HFFc6 (cell line): ENCODE data around the gene CNFN. TPM values are rescaled to one million over a fixed set of nuclear protein-coding genes. Genes with fewer than 3 reads are reported as not detected.

Experiments used
- DNase-seq: peaks from one replicate; pipeline ENCODE4 v3.0.0-alpha.2; 2018
- H3K27ac Mint-ChIP-seq: 2 replicates; pipeline ENCODE4 v1.8.0; 2020; ENCODE audit warnings: mild to moderate bottlenecking, mixed read lengths
- H3K27me3 Mint-ChIP-seq: 2 replicates; pipeline ENCODE4 v1.8.0; 2021; ENCODE audit warnings: mild to moderate bottlenecking, moderate library complexity, mixed read lengths; ENCODE audit not compliant: insufficient read depth
- H3K36me3 Mint-ChIP-seq: 2 replicates; pipeline ENCODE4 v1.8.0; 2021; ENCODE audit warnings: low read depth, mixed read lengths
- H3K4me1 Mint-ChIP-seq: 2 replicates; pipeline ENCODE4 v1.8.0; 2020; ENCODE audit warnings: low read depth, mixed read lengths
- H3K4me3 Mint-ChIP-seq: 2 replicates; pipeline ENCODE4 v1.8.0; 2020; ENCODE audit warnings: mild to moderate bottlenecking, moderate library complexity, mixed read lengths
- H3K9me3 Mint-ChIP-seq: 2 replicates; pipeline ENCODE4 v1.8.0; 2020; ENCODE audit warnings: mild to moderate bottlenecking, mixed read lengths
- CTCF ChIP-seq: fragments of 200-600 bp; sonication (generic); IDR thresholded peaks from 2 replicates; pipeline ENCODE4 v1.5.0; 2021; ENCODE audit warnings: antibody characterized with exemption, mild to moderate bottlenecking
- total RNA-seq, 6 experiments: library from RNA; stranded (reverse); fragmentation: NEBNext Ultra II Directional; extraction: Animal tissue kit (Norgen Biotek cat#: 25700); gene quantifications; 2 replicates in 1 of 6; 3 replicates in 5 of 6; pipeline ENCODE4 v1.2.3, GENCODE V29; 2021

The CNFN gene
- total RNA-seq, 6 experiments from 2014 or later = 0.48 to 0.80 (median 0.68) TPM

- Mint-ChIP-seq H3K9me3 (no peaks in the 10 kb centered on the region), H3K27me3 (peaks cover 4% of the 10 kb centered on the region; the same call in 1 of the 2 replicates), H3K4me3 (no peak overlapping the region), H3K36me3 (peaks cover 13% of the 10 kb centered on the region; the same call in 1 of the 2 replicates), H3K27ac (no peak overlapping the region), H3K4me1 (peaks cover 14% of the 10 kb centered on the region)
- DNase-seq = no peak
- no peak for TF ChIP-seq CTCF
These were observed 19.4 kb downstream of the CNFN start for GRCh38 chr19:42370626-42371175.

- no peak for TF ChIP-seq CTCF
- no peak overlapping the region for H3K4me3 Mint-ChIP-seq
- H3K9me3 Mint-ChIP-seq = no peaks in the 10 kb centered on the region
- H3K27me3 Mint-ChIP-seq = peaks cover 2% of the 10 kb centered on the region; the same call in 1 of the 2 replicates
- H3K4me1 Mint-ChIP-seq = peaks cover 14% of the 10 kb centered on the region
- no peak for DNase-seq
- H3K27ac Mint-ChIP-seq = no peak overlapping the region
- peaks cover 13% of the 10 kb centered on the region; the same call in 1 of the 2 replicates for H3K36me3 Mint-ChIP-seq
These were observed 20.0 kb downstream of the CNFN start for GRCh38 chr19:42370068-42370520.

GRCh38 chr19:42369433-42370067 lies 20.5 kb downstream of the CNFN start:
- no peaks in the 10 kb centered on the region for H3K9me3 Mint-ChIP-seq
- H3K4me3 Mint-ChIP-seq = no peak overlapping the region
- peaks cover 2% of the 10 kb centered on the region; the same call in 1 of the 2 replicates for H3K27me3 Mint-ChIP-seq
- H3K4me1 Mint-ChIP-seq = peaks cover 14% of the 10 kb centered on the region
- peaks cover 18% of the 10 kb centered on the region for H3K36me3 Mint-ChIP-seq
- DNase-seq = no peak
- TF ChIP-seq CTCF = no peak
- no peak overlapping the region for H3K27ac Mint-ChIP-seq

GRCh38 chr19:42368765-42369164 lies 21.3 kb downstream of the CNFN start:
- H3K4me3 Mint-ChIP-seq = no peak overlapping the region
- H3K27me3 Mint-ChIP-seq = peaks cover 2% of the 10 kb centered on the region; the same call in 1 of the 2 replicates
- peaks cover 14% of the 10 kb centered on the region for H3K4me1 Mint-ChIP-seq
- no peaks in the 10 kb centered on the region for H3K9me3 Mint-ChIP-seq
- no peak overlapping the region for H3K27ac Mint-ChIP-seq
- DNase-seq = no peak
- no peak for TF ChIP-seq CTCF
- H3K36me3 Mint-ChIP-seq = peaks cover 26% of the 10 kb centered on the region

GRCh38 chr19:42368360-42368759 lies 21.7 kb downstream of the CNFN start:
- Mint-ChIP-seq H3K4me1 (peaks cover 14% of the 10 kb centered on the region), H3K27ac (no peak overlapping the region), H3K4me3 (no peak overlapping the region), H3K36me3 (peaks cover 30% of the 10 kb centered on the region), H3K9me3 (no peaks in the 10 kb centered on the region), H3K27me3 (peaks cover 2% of the 10 kb centered on the region; the same call in 1 of the 2 replicates)
- no peak for TF ChIP-seq CTCF
- DNase-seq = no peak
